SHP77 (cell line): ENCODE results near the gene TMEM169.
A peak's percentile ranks its signal among the peaks of the same experiment; 100 is the strongest.
"Not testable (repeated sequence)": the region's sequence is repeated elsewhere in the genome, so short reads cannot be mapped to it uniquely, and the experiment has no call there.

Source experiments
- DNase-seq, 2 experiments: peaks; one replicate each; lab custom pipeline; 2025; lab: John Stamatoyannopoulos, UW

Gene TMEM169

GRCh38 chr2:216071111-216071851, 10.4 kb upstream of the TMEM169 start:
- no peak for DNase-seq

GRCh38 chr2:216072473-216072872, 9.2 kb upstream of the TMEM169 start:
- no peak for DNase-seq

GRCh38 chr2:216073773-216074172, 7.9 kb upstream of the TMEM169 start:
- DNase-seq, result no peak

- DNase-seq, result no peak
Measured at GRCh38 chr2:216074380-216074779, 7.3 kb upstream of the TMEM169 start.

- no peak for DNase-seq
Measured at GRCh38 chr2:216074794-216075193, 6.9 kb upstream of the TMEM169 start.

- no peak for DNase-seq
Measured at GRCh38 chr2:216075510-216076485, 5.9 kb upstream of the TMEM169 start.

GRCh38 chr2:216078776-216079175, 2.9 kb upstream of the TMEM169 start:
- DNase-seq, result no peak

GRCh38 chr2:216080048-216080447, 1.7 kb upstream of the TMEM169 start:
- not testable (repeated sequence) for DNase-seq

- DNase-seq, result no peak
Measured at GRCh38 chr2:216081012-216081411, 707 bp upstream of the TMEM169 start.

GRCh38 chr2:216082117-216082711, 495 bp downstream of the TMEM169 start:
- peak in 1 of 2 experiments; percentile 14 for DNase-seq

GRCh38 chr2:216082805-216083204, 1.1 kb downstream of the TMEM169 start:
- peak; percentile 51 to 65 for DNase-seq

GRCh38 chr2:216083464-216084281, 2.0 kb downstream of the TMEM169 start:
- DNase-seq, result peak; percentile 73 to 79

- DNase-seq, result no peak
Measured at GRCh38 chr2:216084547-216084946, 2.8 kb downstream of the TMEM169 start.

GRCh38 chr2:216086207-216086893, 4.6 kb downstream of the TMEM169 start:
- DNase-seq, result no peak

- DNase-seq, result no peak
Measured at GRCh38 chr2:216090369-216090786, 8.7 kb downstream of the TMEM169 start.

- DNase-seq, result no peak
Measured at GRCh38 chr2:216092646-216093045, 10.9 kb downstream of the TMEM169 start.

GRCh38 chr2:216094701-216095100, 13.0 kb downstream of the TMEM169 start:
- no peak for DNase-seq

GRCh38 chr2:216098421-216099334, 17.0 kb downstream of the TMEM169 start:
- no peak for DNase-seq

- no peak for DNase-seq
Measured at GRCh38 chr2:216101109-216101508, 19.4 kb downstream of the TMEM169 start.

- DNase-seq, result no peak
Measured at GRCh38 chr2:216103213-216103612, 21.5 kb downstream of the TMEM169 start.
